GM15510 (cell line): ENCODE data around the gene ABCA13.

Source experiments
- POLR2A ChIP-seq: IDR thresholded peaks from 3 replicates; pipeline ENCODE4 v1.6.1; 2011; ENCODE audit warnings: borderline replicate concordance; ENCODE audit not compliant: insufficient read length; ENCODE audit errors: extremely low read depth

The ABCA13 gene

DNA sequence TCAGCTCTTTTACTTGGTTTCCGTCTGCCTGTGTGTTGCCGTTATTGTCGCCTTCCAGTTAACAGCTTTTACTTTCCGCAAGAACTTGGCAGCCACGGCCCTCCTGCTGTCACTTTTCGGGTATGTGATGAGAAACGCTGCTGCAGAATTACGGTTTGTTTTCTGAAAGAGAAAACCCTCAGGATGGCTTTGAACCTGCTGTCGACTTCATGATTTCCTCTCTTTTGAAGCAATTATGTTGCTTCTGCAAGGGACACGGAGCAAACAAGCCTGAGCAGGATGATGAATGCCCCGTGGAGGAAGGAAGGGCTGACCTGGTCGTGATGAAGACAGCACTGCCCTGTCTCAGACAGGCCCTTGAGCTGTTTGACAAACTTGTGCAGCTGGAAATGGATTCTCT, 339.8 kb downstream of the ABCA13 start:
- TF ChIP-seq POLR2A: no peak

DNA sequence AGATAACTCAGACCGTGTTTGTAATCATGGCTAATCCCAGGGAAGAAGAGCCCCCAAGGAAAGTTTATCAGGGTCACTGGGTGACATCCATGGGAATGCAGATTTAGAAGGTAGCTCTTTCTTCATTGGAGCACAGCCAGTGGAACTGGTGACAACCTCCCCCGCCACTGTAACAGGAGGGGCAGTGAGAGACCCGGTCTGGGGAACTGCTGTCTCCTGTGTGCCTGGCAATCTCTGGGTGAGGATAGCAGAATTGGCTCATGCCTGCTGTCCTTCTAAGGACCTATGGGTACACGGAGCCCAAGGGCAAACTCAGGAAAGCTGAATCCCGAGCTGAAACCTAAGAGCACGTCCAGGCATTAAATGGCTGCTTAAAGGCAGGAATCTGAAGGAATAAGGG, 341.6 kb downstream of the ABCA13 start:
- no peak for TF ChIP-seq POLR2A

DNA sequence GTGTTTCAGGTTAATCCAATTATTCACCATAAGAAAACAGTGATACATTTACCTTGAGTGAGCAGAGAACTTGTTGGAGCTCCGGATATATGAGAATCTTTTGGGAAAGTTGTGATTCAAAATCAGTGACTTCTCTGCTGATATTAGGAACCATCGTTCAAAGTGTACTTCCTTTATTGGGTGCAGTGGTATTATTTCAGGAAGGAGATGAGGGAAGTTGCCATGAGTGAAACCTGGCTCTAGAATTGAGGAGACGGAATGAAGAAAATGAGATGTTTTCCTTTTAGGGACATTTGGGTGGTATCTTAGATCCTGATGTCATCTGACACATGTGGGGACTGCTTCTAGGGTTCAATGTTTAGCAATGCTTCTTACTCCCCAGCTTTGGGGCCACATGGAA, 343.9 kb downstream of the ABCA13 start:
- TF ChIP-seq POLR2A: no peak

DNA sequence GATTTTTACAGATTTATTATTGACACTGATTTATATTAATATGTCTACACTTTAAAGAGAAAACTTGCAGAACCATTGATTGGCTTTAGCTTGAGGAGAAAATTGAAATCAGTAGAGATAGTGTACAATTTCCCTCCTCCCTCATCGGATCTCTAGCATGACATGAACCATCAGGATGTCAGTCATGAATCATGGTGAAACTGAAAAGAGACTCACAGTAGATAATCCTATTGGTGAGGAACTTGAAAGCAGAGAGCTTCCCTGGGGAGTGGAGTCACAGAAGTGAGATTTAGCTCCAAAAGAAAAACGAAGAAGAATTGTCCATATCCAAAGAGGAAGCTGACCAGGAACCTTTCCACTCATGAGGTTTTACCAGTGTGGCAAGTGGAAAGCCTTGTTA, 346.8 kb downstream of the ABCA13 start:
- TF ChIP-seq POLR2A: no peak

DNA sequence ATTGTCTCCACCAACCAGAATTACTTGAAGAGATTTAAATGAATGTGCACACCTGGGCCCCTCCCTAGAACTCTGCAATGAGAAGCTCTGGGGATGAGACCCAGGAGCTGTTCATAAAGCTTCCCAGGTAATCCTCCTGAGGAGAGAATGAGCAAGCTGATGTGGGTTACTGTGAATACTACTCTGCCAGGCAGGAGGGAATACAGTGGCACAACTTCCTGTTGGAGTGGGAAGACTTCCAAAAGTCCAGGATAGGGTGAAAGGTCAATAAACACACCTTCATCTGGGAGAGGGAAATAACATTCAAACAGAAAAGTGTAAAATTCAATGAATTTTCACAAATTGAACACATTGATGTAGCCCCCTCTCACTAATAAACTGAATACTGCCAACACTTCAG, 351.4 kb downstream of the ABCA13 start:
- TF ChIP-seq POLR2A: no peak

DNA sequence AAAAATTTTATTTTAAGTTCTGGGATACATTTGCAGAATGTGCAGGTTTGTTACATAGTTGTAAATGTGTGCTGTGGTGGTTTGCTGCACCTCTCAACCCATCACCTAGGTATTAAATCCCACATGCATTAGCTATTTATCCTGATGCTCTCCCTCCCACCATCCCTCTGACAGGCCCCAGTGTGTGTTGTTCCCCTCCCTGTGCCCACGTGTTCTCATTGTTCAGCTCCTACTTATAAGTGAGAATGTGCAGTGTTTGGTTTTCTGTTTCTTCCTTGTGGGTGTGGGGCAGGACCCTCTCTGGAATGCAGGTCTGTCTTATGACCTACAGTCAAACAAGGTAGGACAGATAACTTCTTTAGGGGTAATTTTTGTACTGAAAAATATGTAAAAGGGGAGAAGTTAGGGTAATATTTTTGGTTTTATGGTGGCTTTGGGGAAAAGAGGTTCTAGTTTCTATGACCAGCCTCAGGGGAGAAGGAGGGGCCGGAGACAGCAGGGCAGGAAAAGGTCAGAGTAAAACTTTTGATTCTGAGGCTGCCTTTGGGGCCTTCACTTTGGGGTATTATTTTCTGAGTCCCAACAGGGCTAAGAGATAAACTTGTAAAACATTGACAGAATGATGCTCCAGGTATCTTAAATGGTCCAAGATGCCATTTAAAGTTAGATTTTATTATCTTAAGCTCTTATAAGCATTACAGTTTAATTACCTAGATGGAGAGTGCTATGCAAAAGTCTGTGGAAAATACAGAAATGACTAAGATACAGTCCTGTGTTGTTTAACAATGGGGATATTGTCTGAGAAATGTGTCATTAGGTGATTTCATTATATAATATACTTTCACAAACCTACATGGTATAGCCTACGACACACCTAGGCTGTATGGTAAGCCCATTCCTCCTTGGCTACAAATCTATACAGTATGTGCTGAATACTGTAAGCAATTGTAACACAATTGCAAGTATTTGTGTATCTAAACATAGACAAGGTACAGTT, 354.8 kb downstream of the ABCA13 start:
- TF ChIP-seq POLR2A: no peak

DNA sequence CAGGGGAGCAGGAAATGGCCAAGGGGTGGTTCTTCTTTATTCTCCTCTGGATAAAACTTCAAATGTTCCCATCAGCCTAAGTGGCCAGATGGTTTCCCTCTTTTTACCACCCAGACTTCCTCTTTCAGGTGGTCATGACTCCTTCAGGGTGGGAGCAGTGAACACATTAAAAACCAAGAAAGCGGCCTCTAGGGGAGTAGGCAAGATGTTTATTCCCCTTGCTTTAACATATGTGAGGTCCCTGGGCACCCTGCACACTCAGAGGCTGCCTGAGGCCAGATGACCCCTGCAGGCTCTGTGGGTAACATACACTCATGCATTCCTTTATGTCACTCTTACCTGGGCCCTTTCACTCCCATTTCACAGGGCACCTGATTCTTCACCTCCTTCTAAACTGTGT, 357.4 kb downstream of the ABCA13 start:
- no peak for TF ChIP-seq POLR2A

DNA sequence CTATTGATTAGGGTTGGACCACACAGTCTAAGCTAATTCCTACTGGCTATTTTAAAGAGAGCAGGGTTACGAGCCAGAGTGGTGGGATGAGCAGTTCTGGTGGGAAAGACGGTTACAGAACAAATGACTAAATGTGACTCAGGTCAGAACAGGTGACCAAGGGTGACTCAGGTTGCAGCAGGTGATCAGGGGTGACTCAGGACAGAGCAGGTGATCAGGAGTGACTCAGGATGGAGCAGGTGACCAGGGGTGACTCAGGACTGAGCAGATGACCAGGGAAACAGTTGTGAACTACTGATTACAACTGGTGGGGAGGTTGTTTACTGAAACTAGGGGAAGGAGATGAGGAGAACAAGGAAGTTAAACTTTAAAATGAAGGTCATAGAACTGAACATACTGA, 366.3 kb downstream of the ABCA13 start:
- TF ChIP-seq POLR2A: no peak

DNA sequence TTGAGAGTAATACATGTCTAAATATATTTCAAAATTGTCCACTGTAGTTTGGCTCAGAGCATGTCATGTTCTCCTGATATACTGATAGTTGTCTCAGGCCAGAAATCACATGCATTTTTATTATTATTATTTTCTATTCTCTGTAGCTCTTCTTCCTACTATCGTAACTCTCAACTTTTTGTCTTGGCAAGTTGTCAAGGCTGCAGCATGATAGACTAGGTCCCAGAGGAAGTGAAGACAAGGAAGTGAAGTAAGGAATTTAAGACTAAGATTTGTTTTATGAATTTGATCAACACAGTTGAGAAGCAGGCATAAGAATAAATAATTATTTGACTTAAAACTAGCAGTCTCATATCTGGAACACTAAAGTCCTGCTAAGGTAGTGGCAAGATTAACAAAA, 369.5 kb downstream of the ABCA13 start:
- no peak for TF ChIP-seq POLR2A

DNA sequence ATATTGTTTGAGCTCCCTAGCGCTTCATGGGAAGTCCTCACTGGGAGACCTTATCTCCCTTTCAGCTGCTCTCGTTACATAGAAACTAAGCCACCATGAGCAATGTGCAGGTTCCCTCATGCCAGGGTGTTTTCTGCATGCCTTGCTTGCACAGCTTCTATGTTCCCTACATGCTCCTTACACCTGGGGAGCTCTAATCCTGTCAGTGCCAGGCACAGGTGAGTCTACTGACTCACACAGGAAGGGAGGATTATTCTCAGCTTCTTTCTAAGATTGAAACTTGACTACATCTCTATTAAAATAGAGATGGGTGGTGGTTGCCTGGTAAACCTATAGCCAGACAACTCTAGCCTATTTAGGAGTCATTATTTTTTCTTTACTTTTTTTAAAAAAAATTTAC, 377.4 kb downstream of the ABCA13 start:
- no peak for TF ChIP-seq POLR2A

DNA sequence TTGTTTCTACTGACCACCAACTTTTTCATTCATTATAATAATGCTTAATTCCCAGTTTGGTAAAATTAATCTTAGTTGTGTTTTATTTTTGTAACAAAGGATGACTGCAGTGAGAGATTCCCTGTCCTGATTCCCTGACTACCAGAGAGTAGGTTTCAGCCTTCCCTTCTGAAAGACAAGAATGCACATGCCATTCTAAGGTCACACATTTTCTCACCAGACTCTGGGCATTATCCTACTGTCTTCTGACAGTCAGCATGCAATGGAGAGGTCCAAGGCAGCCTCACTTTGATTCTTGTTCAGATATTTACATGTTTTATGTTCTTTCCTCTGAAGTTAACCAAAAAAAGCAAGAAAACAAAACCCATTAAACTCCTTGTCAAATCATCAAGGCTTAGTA, 380.4 kb downstream of the ABCA13 start:
- no peak for TF ChIP-seq POLR2A

DNA sequence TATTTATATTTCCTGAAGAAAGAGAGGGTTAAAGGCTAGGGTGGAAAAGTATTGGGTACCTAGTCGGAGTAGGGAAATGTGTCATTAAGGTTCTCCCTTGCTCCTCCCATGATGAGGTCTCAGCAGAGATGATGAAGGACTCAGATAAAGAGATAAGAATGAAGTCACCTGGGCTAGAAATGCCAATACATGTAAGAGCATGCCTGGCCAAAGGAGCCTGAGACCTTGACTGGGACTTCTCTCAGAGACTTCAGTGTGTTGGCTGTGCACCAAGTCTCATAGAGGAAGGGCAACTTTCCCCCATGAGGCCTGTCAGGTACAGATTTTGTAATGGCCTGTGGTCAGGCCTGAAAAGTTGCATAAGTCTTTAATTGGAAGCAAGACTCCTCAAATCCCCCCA, 392.1 kb downstream of the ABCA13 start:
- no peak for TF ChIP-seq POLR2A

DNA sequence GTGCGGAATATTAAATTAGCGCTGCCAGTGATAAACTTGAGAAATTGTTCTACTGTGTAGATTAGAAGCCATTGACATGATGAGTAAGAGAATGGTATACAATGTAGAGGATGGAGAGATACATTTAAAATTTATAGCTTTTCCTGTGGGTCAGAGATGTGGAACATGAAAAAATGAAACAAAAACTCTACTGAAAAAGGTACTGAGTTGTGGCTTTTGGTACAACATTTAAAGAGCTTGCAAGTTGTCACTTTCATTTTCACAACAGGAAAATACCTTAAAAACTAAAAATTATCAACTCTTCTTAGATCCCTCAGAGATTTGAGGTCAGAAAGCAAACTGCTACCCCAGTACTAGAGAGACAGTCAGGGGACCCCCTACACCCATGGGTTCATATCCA, 404.3 kb downstream of the ABCA13 start:
- TF ChIP-seq POLR2A: no peak

DNA sequence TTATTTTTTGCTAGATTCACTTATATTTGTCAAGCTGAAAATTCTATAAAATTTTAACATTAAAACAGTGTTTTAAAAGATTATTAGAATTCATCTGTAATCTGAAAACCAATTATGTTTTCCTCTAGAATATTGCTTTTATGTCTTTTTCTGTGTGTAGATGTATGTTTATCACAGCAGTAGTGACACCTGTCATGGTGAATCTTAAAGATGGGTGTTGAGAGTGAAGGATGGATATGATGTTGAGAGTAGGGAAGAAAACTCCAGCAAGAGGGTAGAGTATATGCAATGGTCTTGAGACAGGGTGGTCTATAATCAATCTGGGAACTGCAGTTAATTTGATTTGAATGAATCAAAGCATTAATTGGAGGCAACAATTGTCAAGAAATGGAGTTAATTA, 416.2 kb downstream of the ABCA13 start:
- no peak for TF ChIP-seq POLR2A

DNA sequence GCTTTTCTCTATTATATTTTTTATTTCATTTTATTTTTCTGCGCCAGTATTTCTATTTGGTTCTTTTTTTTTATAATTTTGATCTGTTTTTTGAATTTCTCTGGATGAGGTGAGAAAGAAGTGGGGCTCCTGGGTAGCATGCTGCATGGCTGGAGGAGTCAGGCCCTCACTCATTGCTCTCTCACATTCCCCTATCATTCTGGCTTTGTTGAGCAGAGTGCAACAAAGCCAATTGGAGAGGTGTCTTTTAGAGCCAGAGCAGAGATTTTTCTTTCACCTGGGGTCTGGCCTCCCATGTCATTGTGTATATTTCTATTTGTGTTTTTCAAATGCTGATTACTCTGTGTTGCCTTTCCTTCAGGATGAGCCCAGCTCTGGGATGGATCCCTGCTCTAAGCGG, 423.1 kb downstream of the ABCA13 start:
- TF ChIP-seq POLR2A: no peak

DNA sequence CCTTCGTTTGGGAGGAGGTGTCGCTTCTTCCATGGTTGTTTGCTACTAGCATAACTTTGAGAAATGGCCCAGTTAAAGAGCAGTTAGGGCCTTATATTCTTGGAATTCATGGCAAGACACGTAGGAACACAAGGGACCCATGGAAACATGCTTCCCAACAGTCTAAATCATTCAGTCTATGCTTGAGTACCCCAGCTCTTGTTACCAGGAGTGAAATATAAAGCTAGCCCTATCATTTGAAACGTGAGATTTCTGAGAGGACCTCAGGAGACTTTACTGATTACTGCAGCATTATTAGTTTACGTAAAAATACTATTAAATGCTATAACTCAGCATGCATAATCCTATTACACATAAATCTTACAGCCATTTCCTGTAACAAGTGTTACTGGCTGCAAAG, 424.5 kb downstream of the ABCA13 start:
- no peak for TF ChIP-seq POLR2A
